Suppressor macrophage (primary cell): ENCODE results near the gene CENPX.

Experiments used
- DNase-seq, 4 experiments: peaks; one replicate each; pipeline ENCODE4 v3.0.0-alpha.2; 2020 to 2022

The CENPX gene

DNA sequence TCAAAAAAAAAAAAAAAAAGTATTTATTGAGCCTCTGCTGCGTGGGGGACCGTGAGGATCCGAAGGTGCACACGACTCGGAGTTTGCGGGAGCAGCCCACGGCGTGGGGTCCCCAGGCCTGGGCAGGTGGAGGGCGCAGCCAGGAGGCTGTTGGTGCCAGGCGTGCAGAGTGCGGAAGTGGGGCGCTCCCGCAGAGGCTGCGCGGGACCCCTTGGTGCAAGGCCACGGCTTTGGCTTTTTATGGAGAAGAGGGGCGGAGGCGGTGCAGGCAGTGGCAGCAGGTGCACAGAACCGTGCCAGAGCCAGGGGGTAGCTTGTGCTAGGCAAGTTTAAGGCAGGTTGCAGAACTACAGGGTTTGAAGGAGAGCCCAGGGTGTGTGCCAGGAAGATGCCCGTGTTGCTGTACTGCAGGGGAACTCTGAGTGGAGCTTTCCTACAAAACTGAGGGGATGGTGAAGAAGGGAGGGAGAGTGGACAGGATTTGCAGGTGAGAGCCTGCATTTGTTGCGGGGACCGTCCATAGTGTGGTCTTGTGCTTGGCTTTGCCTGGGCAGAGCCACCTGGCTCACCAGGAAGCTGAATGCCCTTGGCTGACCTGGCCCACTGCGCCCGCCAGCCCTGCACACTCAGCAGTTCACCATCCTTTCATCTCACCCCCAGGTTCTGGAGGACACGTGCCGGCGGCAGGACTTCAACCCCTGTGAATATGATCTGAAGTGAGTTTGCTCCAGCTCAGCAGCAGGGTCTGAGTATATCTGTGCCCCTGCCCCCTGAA is 44.0 kb downstream of the CENPX start:
- DNase-seq, result no peak

DNA sequence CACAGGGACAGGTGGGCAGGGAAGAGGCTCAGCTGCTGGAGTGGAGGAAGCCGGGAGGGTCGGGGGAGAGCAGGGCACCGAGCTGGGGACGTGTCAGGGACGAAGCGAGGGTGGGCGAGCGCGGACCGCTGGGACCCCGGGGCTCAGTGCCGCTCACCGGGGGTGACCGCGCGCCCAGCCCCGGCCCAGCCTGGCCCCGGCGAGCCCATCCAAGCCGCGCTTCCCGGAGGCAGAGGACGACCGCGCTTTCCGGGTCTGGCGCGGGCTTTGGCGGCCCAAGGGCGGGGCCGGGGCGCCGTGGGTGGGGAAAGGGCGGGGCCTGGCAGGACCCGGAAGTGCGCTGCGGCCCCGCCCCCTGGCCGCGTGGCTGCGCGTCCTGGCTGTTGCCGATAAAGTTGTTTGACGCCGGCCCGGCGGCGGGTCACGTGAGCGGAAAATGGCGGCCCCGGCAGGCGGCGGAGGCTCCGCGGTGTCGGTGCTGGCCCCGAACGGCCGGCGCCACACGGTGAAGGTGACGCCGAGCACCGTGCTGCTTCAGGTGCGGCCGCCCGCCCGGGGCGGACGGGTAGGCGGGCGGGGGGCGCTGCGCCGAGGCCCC is 45.4 kb downstream of the CENPX start, which contains the start of gene ASPSCR1:
ASPSCR1 (plus strand) TSS at position 419 of the 598 bp plus-strand sequence; CDS start at position 437, 18 bp downstream.
- DNase-seq, result peak; percentile 96 to 99 (median 98)

GRCh38 chr17:81976332-81977210 is 46.1 kb downstream of the CENPX start:
- peak; percentile 29 to 61 (median 40) for DNase-seq

DNA sequence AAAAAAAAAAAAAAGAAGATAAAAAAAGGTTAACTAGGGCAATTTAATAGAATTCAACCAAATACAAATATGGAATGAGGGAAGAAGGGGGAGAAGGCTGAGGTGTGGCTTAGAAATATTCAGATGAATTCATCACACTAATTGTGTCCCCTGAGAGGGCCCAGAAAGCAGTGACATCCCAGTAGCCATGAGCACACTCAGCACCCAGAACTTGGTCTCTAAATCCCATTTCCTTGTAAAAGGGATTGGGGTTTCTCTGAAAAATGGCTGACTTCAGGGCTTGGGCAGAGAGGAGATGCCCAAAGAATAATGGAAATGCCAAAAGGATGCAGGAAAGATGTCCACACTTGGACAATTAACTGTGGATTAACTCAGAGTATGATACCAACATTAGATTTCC is 49.2 kb downstream of the CENPX start:
- DNase-seq, result no peak

GRCh38 chr17:81968850-81969812 is 53.5 kb downstream of the CENPX start:
- no peak for DNase-seq
